Osteocyte (in vitro differentiated cells): Measurements from ENCODE around the gene RAB4A. TPM values are rescaled to one million over a fixed set of nuclear protein-coding genes. Genes with fewer than 3 reads are reported as not detected.

Experiments used
- DNase-seq: peaks from one replicate; pipeline ENCODE4 v3.0.0; 2021; ENCODE audit warnings: mixed read lengths; ENCODE audit not compliant: unreplicated experiment; ENCODE audit errors: extremely low spot score
- H3K27ac Mint-ChIP-seq: one replicate; pipeline ENCODE4 v1.8.0; 2021; ENCODE audit warnings: mild to moderate bottlenecking, mixed read lengths; ENCODE audit not compliant: unreplicated experiment
- H3K27me3 Mint-ChIP-seq: one replicate; pipeline ENCODE4 v1.8.0; 2021; ENCODE audit warnings: mixed read lengths; ENCODE audit not compliant: unreplicated experiment
- H3K36me3 Mint-ChIP-seq: one replicate; pipeline ENCODE4 v1.8.0; 2021; ENCODE audit warnings: mixed read lengths; ENCODE audit not compliant: unreplicated experiment
- H3K4me1 Mint-ChIP-seq: one replicate; pipeline ENCODE4 v1.8.0; 2021; ENCODE audit warnings: mixed read lengths; ENCODE audit not compliant: unreplicated experiment
- H3K4me3 Mint-ChIP-seq: one replicate; pipeline ENCODE4 v1.8.0; 2021; ENCODE audit warnings: mild to moderate bottlenecking, moderate library complexity, mixed read lengths; ENCODE audit not compliant: unreplicated experiment
- H3K9me3 Mint-ChIP-seq: one replicate; pipeline ENCODE4 v1.8.0; 2021; ENCODE audit warnings: mixed read lengths; ENCODE audit not compliant: unreplicated experiment
- CTCF ChIP-seq: fragments of 200-600 bp; sonication (generic); IDR thresholded peaks from 2 replicates; pipeline ENCODE4 v1.5.0; 2021; ENCODE audit warnings: antibody characterized with exemption, mild to moderate bottlenecking, moderate library complexity
- total RNA-seq: library from RNA; stranded (reverse); gene quantifications from 2 replicates; pipeline ENCODE4 v1.2.1, GENCODE V29; 2021

Gene RAB4A
- total RNA-seq, 1 donor from 2014 or later = 53.1 TPM

GRCh38 chr1:229296541-229296941 lies 25.6 kb downstream of the RAB4A start:
- H3K27ac Mint-ChIP-seq = no peak overlapping the region
- no peaks in the 10 kb centered on the region for H3K9me3 Mint-ChIP-seq
- no peak for TF ChIP-seq CTCF
- H3K4me1 Mint-ChIP-seq = peaks cover 17% of the 10 kb centered on the region
- no peak for DNase-seq
- no peaks in the 10 kb centered on the region for H3K27me3 Mint-ChIP-seq
- H3K36me3 Mint-ChIP-seq = peaks cover 20% of the 10 kb centered on the region
- H3K4me3 Mint-ChIP-seq = no peak overlapping the region

- Mint-ChIP-seq H3K36me3 (peaks cover 23% of the 10 kb centered on the region), H3K27ac (no peak overlapping the region), H3K4me3 (no peak overlapping the region), H3K27me3 (no peaks in the 10 kb centered on the region), H3K9me3 (no peaks in the 10 kb centered on the region), H3K4me1 (peaks cover 18% of the 10 kb centered on the region)
- no peak for TF ChIP-seq CTCF
- DNase-seq = no peak
These were observed 26.8 kb downstream of the RAB4A start for GRCh38 chr1:229297746-229298145.

- H3K27me3 Mint-ChIP-seq = no peaks in the 10 kb centered on the region
- H3K27ac Mint-ChIP-seq = no peak overlapping the region
- H3K4me3 Mint-ChIP-seq = no peak overlapping the region
- H3K9me3 Mint-ChIP-seq = no peaks in the 10 kb centered on the region
- no peak for TF ChIP-seq CTCF
- H3K4me1 Mint-ChIP-seq = peaks cover 18% of the 10 kb centered on the region
- peaks cover 26% of the 10 kb centered on the region for H3K36me3 Mint-ChIP-seq
- no peak for DNase-seq
These were observed 27.5 kb downstream of the RAB4A start for GRCh38 chr1:229298420-229298819.

- H3K4me3 Mint-ChIP-seq = no peak overlapping the region
- peaks cover 18% of the 10 kb centered on the region for H3K4me1 Mint-ChIP-seq
- no peak overlapping the region for H3K27ac Mint-ChIP-seq
These were observed 28.1 kb downstream of the RAB4A start for GRCh38 chr1:229298887-229299503.

More at GRCh38 chr1:229298887-229299503, 28.1 kb downstream of the RAB4A start:
- peaks cover 27% of the 10 kb centered on the region for H3K36me3 Mint-ChIP-seq
- no peaks in the 10 kb centered on the region for H3K9me3 Mint-ChIP-seq
- DNase-seq = no peak
- no peak for TF ChIP-seq CTCF
- no peaks in the 10 kb centered on the region for H3K27me3 Mint-ChIP-seq
